Suppressor macrophage treated with lipopolysaccharide for 4 hours (primary cell): ENCODE measurements around the gene ACBD6.
"Not testable (repeated sequence)": the region's sequence is repeated elsewhere in the genome, so short reads cannot be mapped to it uniquely, and the experiment has no call there.

Experiments
- DNase-seq: peaks from one replicate; pipeline ENCODE4 v3.0.0-alpha.2; 2020

The ACBD6 gene, protein sequence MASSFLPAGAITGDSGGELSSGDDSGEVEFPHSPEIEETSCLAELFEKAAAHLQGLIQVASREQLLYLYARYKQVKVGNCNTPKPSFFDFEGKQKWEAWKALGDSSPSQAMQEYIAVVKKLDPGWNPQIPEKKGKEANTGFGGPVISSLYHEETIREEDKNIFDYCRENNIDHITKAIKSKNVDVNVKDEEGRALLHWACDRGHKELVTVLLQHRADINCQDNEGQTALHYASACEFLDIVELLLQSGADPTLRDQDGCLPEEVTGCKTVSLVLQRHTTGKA

DNA sequence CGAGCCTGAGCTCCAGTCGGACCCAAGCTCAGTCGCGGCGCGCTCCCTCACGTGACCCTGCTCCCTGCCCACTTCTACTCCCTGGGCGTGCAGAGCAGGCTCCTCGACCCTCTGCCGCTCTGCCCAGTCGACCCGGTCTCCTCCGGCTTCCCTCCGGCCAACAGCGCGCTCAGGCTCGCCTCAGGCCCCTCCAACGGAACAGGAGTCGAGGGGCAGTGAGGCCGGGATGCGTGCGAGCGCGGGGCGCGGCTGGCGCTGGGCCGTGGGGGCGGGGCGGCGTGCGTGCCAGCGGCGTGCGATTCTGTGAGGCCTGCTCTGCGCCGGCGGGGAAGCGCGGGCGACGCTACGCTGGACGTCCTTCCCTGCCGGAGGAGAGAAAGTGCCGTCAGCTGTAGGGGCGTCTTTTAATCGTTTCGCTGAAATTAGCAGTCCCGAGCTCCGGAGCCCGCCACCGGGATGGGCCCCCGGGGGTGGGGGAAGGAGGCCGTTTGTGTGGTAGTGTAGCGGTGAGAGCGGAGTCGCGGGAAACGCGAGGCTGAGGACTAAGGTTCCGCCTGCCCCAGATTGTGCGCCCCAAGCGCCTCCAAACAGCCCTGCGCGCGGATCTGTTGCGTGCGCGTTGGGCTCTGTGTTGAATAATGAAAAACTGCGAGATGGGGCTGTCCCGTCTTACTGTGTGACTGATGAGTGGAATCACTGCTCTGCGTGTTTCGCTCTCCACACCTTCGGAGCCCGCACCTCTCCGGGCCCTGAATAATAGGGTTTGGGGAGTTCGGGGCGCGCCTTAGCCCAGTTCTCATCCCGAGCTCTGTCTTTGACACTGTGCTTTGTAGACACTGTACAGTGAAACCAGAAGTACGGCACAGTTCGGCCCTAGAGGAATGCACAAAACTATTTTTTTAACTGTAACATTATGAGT is at the start of gene ACBD6:
Gene ACBD6 (minus strand): TSS at position 217 of the 919 bp plus-strand sequence. CDS start 311 bp downstream, outside the sequence.
- peak; percentile 86 for DNase-seq

DNA sequence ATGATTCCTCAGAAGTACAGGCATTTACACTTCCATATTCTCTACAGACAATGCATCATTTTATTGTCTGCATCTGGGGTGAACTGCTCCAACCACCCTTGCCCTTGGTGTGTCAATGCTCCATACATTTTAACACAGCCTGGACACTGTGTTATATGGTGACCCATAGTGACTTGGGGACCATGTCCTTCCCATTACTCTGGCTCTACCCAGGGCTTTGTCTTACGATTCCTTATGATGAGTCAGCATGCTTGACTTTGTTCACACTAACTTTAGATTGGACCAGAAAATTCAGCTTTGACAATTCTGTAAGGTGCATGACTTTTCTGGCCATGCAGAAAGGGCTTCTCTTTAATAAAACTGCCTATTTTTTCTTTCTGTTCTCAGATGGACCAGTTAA is 49.6 kb upstream of the ACBD6 start:
- no peak for DNase-seq

DNA sequence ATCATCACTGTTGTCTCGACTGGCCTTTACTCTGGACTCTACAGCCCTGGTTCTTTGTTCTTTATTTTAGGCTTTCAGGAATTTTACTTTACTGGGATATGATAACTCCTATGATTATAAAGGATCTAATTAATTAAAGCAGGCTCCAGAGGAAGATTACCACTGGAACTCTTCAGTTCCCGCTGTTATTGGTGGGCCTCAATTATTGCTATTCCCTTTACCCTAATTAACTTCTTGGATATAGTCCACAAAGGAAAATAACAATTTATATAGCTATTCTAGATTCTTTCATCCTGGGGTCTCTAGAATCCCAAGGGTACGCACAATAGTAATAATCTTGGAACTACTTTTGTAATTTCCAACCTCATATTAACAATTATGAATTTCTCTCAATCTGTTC is 47.9 kb upstream of the ACBD6 start:
- no peak for DNase-seq

DNA sequence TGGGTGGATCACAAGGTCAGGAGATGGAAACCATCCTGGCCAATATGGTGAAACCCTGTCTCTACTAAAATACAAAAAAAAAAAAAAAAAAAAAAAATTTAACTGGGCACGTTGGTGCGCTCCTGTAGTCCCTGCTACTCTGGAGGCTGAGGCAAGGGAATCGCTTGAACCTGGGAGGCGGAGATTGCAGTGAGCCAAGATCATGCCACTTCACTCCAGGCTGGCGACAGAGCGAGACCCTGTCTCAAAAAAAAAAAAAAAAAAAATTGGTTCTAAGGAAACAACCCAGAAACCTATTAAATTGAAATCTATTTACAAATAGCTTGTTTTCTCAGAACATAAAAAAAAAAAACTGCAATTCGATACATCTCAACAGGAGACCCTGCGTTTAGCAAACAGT is 47.4 kb upstream of the ACBD6 start:
- DNase-seq = not testable (repeated sequence)

DNA sequence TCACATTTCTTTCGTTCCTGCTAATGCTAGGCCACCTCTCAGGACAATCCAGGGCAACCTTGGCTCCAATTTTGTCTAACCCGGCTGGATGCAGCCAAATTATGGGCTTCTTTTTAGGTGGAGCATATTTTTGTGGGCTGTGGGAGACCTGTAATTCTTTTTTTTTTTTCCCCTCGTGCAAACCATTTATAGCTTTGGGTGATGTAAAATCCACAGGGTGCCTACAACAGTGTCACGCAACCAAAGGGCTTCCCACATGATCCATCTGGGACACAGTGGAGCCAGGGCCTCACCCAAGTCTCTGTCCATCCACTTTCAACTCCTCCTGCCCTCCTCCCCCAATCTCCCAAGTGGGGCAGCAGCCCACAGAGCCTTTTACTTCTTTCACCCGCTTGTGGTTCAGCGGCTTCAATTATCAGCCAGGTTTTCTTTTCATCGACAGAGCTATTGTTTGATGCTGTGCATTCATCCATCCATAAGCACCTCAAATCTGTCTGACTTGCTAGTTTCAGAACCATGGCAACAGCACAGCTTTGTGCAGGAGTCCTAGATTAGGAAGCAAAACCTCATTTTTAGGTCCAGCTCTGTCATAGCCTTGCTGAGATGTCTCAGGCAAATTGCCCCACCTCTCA is 46.4 kb upstream of the ACBD6 start:
- DNase-seq = no peak

DNA sequence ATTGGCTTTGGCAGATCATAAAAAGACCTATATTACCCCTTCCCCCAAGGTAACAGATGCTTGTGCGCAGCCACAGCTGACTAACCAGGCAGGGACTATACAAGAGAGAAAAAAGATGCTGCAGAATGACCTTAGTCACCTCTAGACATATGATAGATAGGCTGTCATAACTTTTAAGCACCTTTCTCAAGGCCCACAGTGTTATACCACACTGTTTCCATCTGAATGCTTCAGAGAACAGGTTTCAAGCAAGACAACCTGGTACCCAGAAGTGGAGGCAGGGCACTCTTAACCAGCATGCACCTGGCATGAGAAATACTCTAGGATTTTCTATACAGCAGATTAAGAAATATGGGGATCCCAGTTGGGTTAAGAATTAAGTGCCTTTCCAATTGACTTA is 43.6 kb upstream of the ACBD6 start:
- DNase-seq = no peak

DNA sequence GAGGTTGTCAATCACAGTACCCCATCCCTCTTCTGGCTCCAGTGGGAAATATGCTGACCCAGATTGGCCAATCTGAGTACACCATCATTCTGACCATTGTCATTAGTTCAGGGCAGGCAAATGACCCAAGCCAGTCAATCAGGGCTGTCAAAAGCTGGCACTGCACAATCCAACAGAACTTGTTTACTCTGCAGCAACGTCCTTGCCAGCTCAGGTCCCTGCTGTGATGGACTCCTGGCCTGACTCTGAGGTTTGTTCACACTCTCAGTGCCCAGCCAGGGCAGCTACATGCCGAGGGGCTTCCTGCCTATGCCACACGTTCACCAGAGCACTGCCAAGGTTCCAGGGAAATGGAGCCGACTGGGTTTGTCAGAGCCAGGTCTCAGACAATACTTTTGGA is 41.7 kb upstream of the ACBD6 start:
- no peak for DNase-seq

DNA sequence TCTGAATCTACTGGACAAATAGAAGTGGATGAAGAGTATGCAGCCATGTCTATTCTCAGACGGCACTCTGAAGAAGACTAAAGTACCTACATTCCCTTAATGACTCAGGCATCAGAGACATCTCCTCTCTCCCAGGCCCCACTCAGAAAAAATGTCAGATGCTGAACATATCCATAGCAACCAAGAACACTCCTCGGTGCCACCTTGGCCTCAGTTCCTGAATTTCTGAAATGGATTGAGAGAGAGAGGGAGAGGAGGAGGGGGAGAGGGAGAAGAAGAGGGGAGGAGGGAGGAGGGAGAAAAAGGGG is 40.4 kb upstream of the ACBD6 start:
- no peak for DNase-seq

DNA sequence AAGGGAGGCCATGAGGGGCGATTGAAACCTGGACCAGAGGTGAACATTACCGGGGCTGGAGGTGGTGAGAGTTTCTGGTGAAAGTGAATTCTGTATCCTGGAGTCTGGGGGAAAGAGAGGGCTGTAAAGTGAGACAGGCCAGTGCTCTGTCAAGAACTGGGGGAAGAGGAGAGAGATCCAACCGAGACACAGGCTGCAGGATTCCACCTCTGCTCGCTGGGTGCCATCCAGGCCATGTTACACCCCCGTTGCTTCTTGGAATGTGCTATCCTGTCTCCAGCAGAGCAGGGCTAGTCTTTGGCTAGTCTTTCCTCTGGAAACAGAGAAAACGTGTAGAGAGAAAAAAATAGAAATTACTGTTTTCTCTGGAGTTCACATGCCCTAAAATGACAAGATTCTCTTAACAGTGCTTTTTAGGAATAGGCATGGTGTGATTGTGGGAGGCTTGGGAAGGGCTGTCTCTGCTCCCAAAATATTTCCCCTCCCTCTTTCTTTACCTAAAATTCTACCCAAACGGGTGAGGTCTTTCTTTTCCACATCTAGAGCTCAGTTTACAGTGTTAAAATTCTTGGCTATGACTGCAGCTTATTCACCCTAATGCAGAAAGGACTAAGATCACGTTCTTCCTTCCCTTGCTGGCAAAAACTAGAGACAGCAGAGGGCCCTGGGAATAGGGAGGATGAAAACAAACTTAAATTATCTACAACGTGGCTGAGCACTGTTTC is 39.9 kb upstream of the ACBD6 start:
- DNase-seq = no peak

DNA sequence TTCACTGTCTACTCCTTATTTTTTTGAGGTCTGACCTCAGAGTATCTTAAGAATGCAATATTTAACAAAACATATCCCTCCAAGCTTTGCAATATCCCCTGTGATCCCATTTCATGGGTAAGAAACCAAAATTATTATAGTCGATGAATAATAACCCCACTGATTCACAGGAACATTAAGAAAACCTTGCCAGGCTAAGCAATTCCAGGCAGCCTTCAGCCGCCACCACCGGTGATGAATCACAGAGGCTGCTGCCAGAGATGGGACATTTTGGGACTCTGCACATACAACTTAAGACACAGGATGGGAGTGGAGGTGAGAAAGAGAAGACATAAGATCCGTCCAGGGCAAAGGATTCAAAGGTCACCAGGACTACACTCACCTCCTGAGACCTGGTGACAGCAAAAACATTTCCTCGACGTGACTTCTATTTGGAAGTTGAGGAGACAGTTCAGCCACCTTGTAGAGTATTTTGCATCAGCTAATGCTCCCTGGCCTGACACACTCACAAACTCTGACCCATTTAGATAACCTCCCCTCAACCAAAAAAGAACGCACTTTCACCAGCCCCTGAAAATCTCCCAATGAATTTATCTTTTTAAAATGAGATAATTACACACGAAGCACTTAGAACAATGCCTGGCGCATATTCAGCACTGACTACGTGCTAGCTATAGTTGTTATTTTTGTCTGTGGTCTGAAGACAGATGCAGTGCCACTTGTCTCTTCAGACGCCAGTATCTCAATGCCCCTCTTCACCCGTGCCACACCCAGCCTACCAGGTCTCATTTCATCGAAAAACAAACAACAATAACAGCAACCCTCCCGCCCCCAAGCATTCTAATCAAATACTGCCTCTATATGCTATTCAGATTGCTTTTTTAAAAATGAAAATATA is 38.6 kb upstream of the ACBD6 start:
- DNase-seq = no peak

DNA sequence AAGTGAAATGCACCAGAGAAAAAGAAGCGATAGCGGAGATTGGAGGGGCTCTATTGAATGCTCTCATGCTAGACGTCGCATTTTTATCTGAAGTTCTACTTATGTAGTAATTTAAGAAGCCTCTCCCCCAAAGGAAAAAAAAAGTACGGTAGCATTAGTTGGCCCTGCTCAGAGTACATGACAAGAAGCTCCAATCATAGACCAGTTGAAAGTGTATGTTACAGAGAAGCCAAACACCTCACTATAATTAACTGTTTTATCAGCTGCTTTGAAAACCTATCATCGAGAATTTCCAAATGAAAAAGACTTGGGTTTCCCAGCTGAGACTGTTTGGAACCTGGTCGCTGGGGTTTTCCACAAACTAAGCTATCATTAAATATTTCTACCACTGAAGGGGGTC is 36.8 kb upstream of the ACBD6 start:
- no peak for DNase-seq

DNA sequence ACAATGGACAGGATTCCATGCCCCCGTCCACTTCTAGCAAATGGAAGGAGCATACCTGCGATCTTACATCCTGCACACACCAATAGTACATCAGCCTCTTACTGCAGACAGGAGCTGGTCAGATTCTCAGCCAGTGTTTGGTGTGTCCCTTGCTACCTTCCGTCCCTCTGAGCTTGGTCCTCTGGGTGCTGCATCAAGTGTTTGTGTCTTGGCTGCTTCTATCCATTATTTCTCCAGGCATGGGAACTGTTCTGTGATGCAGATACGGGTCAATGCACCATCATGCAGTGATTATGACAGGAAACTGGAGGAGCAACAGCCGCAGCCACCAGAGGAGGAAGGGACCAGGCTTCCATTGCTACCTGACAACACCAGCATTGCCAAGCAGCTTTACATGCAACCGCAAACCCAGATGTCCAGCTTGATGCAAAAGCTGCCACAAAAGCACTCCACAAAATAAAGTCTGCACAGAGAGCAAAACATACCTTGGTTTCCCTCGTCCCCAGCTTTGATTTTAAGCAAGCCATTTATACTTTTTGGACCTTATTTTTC is 34.5 kb upstream of the ACBD6 start:
- DNase-seq = no peak

DNA sequence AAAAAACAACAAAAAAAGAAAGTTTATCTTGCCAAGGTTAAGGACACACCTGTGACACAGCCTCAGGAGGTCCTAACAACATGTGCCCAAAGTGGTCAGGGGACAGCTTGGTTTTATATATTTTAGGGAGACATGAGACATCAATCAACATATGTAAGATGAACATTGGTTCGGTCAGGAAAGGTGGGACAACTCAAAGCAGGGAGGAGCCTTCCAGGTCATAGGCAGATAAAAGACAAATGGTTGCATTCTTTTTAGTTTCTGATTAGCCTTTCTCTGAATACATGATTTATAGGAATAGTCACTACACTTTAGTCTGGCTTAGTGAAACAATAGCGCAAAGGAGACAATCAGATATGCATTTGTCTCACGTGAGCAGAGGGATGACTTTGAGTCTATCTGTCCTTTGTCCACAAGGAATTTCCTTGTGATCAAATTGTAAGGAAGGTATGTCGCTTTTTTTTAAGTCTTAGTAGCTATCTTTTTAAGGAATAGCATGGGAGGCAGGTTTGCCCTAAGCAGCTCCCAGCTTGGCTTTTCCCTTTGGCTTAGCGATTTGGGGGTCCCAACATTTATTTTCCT is 33.1 kb upstream of the ACBD6 start:
- DNase-seq = no peak

DNA sequence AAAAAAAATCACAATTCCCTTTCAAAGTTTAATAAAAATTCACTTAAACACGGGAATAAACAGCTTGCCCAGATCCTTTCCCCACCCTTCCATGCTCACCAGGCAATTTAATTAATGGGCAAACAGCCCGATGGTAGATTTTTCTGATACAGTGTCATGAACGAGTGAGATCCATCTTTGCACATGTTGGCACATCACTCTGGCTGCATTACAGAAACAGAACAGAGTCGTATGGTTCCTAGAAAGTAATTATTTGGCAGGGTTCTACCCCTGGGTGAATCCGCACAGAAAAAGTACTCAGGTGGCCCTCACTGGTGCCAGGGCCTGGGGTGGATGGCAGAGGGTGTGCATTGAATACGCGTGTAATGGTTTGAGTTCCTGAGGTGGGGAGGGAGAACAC is 31.8 kb upstream of the ACBD6 start:
- DNase-seq = no peak

DNA sequence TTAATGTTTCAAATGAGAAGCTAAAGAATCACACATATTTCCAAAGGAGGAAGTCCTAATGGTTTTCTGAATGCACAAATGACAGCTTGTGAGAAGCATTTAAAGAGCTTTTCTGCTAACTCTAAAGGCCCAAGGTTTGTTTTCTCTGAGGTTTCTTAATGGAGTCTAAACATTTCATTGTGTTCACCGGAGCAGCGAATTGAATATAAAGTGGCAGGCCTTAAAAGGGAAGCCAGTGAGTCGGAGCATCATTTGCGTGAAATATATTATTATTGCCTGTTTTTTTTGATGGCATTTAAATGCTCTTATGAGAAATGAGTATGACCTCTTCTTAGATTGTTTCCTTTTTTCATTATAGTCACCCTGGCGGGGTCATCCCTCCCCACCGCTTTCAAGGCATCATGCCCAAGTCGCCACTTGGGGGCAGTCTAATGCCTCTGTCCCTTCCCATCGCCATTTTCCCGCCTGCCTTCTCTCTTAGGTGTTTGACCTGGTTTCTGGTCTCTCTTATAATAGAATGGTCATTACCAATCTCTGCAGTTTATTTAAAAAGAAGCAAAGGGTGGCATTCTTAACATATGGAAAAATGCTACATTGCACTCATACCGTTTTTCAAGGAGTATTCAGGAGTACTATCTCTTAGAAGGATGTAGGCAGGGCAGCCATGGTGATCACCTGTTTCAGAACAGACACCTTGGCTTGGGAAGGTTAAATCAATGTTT is 31.1 kb upstream of the ACBD6 start:
- peak; percentile 73 for DNase-seq

DNA sequence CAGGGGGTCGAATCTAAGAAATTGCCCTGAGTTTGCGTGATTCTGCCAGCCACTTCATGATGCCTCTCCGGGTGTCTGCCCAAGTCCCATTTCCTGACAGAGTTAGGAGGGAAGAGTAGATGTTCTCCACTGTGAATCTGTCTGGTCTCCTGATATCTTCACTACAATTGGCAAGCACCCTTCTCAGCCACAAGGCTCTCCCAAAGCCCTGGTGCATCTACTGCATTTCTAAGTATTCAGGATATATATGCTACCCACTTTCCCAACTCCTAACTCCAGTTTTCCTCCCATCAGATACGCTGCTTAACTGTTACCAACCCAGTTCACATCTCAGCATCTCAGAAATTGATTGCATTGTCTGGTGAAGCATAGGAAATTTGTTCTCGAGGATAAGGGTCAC is 30.5 kb upstream of the ACBD6 start:
- no peak for DNase-seq

DNA sequence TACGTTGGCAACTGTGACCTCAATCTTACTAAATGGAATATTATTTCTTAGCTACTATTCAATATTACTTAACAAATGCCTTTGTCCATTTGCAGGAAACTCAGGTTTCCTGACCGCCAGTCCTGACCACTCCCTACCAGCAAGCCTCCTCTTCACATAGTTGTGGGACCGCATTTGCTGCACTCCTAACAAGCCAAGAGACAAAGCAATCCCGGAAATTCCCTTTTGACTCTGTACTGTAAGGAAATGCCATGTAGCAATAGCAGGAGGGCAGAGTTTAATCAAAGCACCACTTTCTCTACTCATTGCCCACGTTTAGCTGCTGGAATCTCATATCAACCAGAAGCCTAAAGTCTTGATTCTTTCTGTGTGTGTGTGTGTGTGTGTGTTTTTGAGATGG is 28.1 kb upstream of the ACBD6 start:
- DNase-seq = peak; percentile 61

DNA sequence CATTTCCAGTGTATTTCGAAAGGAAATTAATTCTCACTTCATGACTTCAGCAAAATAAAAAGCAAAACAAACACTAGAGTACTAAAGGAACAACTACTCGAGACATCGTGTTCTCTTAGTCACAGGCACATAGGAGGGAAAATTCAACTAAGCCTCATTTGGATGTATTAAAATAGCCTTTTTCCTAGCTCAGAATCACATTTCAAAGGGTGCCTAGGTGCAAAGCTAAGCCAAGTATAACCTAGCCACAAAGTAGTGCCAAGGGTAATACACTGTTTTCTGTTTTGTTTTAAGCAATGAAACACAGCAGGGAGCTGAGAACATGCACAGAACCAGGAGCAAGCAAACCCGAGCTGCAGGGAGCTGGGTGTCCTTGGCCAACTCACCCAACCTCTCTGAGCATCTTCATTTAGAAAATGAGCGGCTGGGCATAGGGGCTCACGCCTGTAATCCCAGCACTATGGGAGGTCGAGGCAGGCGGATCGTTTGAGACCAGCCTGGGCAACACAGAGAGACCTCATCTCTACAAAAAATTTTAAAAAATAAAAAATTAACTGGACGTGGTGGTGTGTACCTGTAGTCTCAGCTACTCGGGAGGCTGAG is 26.6 kb upstream of the ACBD6 start:
- no peak for DNase-seq

DNA sequence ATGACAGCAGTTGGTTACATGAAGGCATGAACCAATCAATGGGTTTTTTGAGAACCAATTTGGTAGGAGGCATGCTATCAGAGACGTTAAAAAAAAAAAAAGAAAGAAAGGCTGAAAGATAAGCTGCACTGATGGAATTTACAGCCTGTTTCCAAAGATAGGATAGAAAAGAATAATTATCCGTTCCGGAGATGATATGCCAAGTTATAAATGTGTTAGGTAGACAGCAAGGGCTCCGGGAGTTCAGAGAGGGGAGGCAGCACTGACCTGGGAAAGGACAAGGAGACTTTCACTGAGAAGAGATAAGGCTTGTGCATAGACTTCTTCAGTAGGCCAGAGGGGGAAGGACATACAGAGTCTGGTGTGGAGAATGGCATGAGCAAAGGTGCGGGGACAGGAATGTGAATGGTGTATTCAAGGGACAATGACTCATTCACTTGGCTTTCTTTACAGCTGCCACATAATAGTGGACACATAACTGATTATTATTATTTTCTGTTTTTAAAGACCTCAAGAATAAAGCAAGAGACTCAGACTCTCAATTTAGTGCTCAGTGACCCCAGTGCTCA is 24.8 kb upstream of the ACBD6 start:
- DNase-seq = no peak

DNA sequence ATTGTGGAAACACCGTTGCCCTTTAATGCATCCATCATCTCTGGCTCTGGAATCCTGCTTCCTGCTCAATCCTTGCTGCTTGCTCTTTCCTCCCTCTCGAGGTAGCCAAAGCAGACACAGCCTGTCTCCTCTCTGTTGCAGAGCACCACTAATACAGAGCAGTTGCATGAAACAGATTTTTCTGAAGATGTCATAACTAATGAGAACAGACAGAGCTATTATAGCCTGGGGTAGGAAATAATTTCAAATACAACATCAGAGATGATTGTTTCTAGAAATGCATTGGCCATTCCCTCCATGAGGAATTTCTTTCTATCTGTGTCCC is 23.3 kb upstream of the ACBD6 start:
- no peak for DNase-seq
